GM19099 (cell line): ENCODE results near the gene MYH9.

Experiments used
- POLR2A ChIP-seq: IDR thresholded peaks from 3 replicates; pipeline ENCODE4 v1.6.1; 2011; ENCODE audit warnings: low read depth; ENCODE audit not compliant: insufficient read length; ENCODE audit errors: extremely low read depth

Gene MYH9

GRCh38 chr22:36287881-36288515 lies 99.8 kb downstream of the MYH9 start:
- TF ChIP-seq POLR2A: no peak

GRCh38 chr22:36286096-36286957 lies 101.4 kb downstream of the MYH9 start:
- no peak for TF ChIP-seq POLR2A

GRCh38 chr22:36285545-36285944 lies 102.2 kb downstream of the MYH9 start:
- no peak for TF ChIP-seq POLR2A

GRCh38 chr22:36285017-36285416 lies 102.8 kb downstream of the MYH9 start:
- TF ChIP-seq POLR2A: no peak

GRCh38 chr22:36284171-36284571 lies 103.6 kb downstream of the MYH9 start:
- TF ChIP-seq POLR2A: no peak

- no peak for TF ChIP-seq POLR2A
Observed at GRCh38 chr22:36282328-36282831, 105.4 kb downstream of the MYH9 start.

- no peak for TF ChIP-seq POLR2A
Observed at GRCh38 chr22:36281781-36282327, 105.9 kb downstream of the MYH9 start.

GRCh38 chr22:36280379-36280778 lies 107.4 kb downstream of the MYH9 start:
- TF ChIP-seq POLR2A: no peak

GRCh38 chr22:36279219-36279666 lies 108.5 kb downstream of the MYH9 start:
- TF ChIP-seq POLR2A: no peak

GRCh38 chr22:36277482-36278291 lies 110.1 kb downstream of the MYH9 start:
- no peak for TF ChIP-seq POLR2A

- no peak for TF ChIP-seq POLR2A
Observed at GRCh38 chr22:36274531-36274930, 113.2 kb downstream of the MYH9 start.

- TF ChIP-seq POLR2A: no peak
Observed at GRCh38 chr22:36267896-36268485, 119.8 kb downstream of the MYH9 start.

- no peak for TF ChIP-seq POLR2A
Observed at GRCh38 chr22:36267058-36267457, 120.7 kb downstream of the MYH9 start.

GRCh38 chr22:36259615-36260300 lies 128.0 kb downstream of the MYH9 start:
- no peak for TF ChIP-seq POLR2A
